ENCODE measurements around the gene STUM.

Gene STUM

DNA sequence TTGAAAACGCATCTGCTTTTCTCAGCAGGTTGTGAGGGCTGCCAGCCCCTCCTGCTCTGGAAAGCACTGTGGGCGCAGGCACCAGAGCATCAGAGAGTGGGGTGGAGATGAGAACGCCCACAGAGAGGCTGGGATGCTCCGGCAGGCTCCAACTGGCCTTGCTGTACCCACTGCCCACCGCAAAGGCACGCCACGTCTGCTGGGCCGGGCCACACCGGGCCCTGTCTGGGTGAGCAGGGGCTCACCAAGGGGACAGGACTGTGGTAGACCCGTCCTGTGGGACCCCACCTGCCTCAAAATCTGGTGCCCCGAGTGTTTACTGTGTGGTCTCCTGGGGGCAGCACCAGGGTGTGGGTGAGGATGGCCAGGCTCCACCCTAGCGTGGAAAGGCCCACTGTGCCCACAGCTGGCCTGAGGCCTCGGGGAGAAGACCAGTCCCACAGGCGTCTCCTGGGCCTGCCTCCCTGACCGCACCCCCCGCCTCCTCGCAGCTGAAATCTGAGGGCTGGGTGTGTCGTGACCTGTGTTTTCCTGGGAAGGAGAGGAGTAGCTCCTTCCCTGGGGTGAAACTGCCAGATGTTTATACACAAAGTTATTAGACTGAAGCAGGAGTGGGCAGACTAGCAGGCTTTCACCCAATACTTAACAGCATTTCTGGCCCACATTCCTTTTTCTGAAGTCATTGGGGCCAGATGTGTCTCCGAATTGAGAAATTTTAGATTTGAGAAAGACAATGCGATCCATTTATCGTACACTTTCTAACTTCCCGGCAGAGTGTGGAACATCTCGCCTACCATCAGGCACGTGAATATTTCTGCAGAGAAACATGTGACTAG is 53.8 kb downstream of the STUM start:
- peak overlapping the region; percentile 68 for H2AFZ ChIP-seq (ENCODE audit: low read length)

DNA sequence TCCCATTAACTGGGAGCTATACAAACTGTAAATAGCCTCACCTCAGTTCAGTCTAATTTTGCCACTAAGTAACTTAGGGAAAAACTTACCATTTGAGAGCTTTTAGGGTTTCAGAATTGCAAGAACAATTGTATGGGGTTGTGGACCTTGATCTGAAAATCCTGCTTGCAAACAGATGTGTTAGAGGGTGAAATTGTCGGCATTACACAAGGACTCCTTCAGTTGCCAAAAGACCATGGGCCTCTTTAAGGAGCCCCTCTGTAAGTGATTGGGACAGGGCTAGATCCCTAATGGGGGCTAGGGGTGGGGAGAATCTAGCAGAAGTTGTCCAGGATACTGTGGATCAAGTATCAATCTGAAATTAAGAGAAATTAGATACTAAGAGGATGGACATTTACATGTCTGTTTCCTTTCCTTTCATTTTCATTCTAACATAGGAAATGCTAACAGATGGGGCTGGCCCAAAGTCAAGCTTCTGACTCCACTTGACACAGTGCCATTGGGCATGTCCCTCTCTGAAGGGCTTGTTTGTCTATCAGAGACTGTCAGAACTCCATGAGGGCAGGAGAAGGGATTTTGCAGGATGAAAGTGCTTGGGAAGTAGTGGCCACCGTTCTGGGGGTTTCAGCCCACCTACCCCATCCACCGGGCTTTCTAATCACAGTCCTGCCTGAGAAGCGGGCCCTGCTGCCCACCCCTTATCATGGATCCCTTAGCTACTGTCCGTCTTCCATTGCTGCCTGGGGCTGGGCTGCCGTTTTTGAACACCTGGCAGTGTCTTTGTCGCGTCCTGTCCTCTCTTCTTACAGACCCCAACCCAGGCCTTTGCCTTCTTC is 54.7 kb downstream of the STUM start:
- Histone ChIP-seq H3F3A (ENCODE audit: insufficient read depth, low read length) (no peaks in the 10 kb centered on the region), H3K4me3 (ENCODE audit: low read length) (peak overlapping the region; percentile 38), H3K36me3 (replicated peaks; ENCODE audit: insufficient read depth, low read length) (no peaks in the 10 kb centered on the region), H4K20me1 (ENCODE audit: insufficient read depth, low read length) (no peaks in the 10 kb centered on the region), H3K9ac (ENCODE audit: low read length) (no peak overlapping the region; the same call in 1 of the 2 replicates), H3K27ac (ENCODE audit: low read length) (no peak overlapping the region), H2AFZ (ENCODE audit: low read length) (peak overlapping the region; percentile 68), H3K27me3 (replicated peaks; ENCODE audit: insufficient read depth, low read length) (no peaks in the 10 kb centered on the region), H3K4me1 (ENCODE audit: low read length) (peaks cover 4% of the 10 kb centered on the region; the same call in 1 of the 2 replicates), H3K9me2 (replicated peaks; ENCODE audit: insufficient read depth, low read length) (no peaks in the 10 kb centered on the region), H3K9me3 (replicated peaks; ENCODE audit: insufficient read depth, low read length) (no peaks in the 10 kb centered on the region), H3K4me2 (ENCODE audit: low read depth, low read length) (peak overlapping the region; percentile 60), H3K79me2 (ENCODE audit: low read length) (no peaks in the 10 kb centered on the region)
- TF ChIP-seq CTCF (IDR thresholded peaks at IDR 0.05; ENCODE audit: low read length): no peak
- no peak for TF ChIP-seq EZH2phosphoT487 (IDR thresholded peaks at IDR 0.05; ENCODE audit: low read length)
- no peak for TF ChIP-seq EZH2 (optimal IDR thresholded peaks at IDR 0.05; ENCODE audit: low read depth, low read length)
- DNase-seq: peak; percentile 28

More for the DNA sequence above, 53.8 kb downstream of the STUM start:
- Histone ChIP-seq H3K27me3 (replicated peaks; ENCODE audit: insufficient read depth, low read length) (no peaks in the 10 kb centered on the region), H3K4me3 (ENCODE audit: low read length) (peak overlapping the region; percentile 38), H3K9me2 (replicated peaks; ENCODE audit: insufficient read depth, low read length) (no peaks in the 10 kb centered on the region), H3F3A (ENCODE audit: insufficient read depth, low read length) (no peaks in the 10 kb centered on the region), H3K79me2 (ENCODE audit: low read length) (no peaks in the 10 kb centered on the region), H3K9ac (ENCODE audit: low read length) (no peak overlapping the region; the same call in 1 of the 2 replicates), H3K9me3 (replicated peaks; ENCODE audit: insufficient read depth, low read length) (no peaks in the 10 kb centered on the region), H3K36me3 (replicated peaks; ENCODE audit: insufficient read depth, low read length) (no peaks in the 10 kb centered on the region), H3K4me2 (ENCODE audit: low read depth, low read length) (peak overlapping the region; percentile 60), H3K27ac (ENCODE audit: low read length) (no peak overlapping the region), H3K4me1 (ENCODE audit: low read length) (peaks cover 4% of the 10 kb centered on the region; the same call in 1 of the 2 replicates), H4K20me1 (ENCODE audit: insufficient read depth, low read length) (no peaks in the 10 kb centered on the region)
- TF ChIP-seq EZH2 (optimal IDR thresholded peaks at IDR 0.05; ENCODE audit: low read depth, low read length) (no peak), CTCF (IDR thresholded peaks at IDR 0.05; ENCODE audit: low read length) (no peak)
- DNase-seq: no peak

DNA sequence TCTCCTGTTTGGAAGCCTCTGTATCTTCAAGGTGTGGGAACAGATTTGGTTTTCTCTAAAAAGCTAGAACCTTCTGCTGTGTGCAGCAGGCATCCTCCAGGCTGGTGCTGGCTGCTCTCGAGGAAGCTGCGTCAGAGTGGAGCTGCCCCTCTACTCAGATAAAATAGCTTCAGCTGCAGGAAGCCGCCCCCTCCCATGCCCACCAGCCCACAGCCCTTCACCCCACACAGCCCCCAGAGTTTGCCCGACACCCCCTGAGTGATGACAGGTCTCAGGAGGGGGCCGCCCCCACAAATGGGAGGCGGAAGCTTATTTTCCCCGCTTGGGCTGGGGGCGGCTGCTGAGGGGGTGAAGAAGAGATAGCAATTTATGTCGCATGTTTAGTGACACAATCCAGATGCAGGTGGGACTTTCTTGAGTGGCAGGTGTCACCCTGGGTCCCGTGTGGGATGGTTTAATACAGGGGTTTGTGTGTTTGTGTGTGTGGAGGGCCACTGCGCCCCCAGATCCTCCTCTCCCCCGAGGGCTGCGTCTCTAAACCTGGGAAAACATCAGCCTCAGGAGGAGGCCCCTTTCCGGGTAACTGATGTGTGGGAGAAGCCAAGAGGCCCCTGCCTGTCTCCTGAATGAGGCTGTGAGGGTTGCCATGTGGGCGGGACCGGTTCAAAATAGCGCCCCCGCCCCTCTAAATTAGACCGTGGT is 55.4 kb downstream of the STUM start:
- Histone ChIP-seq H4K20me1 (ENCODE audit: insufficient read depth, low read length) (no peaks in the 10 kb centered on the region), H3K9ac (ENCODE audit: low read length) (no peak overlapping the region), H3K36me3 (replicated peaks; ENCODE audit: insufficient read depth, low read length) (no peaks in the 10 kb centered on the region), H3F3A (ENCODE audit: insufficient read depth, low read length) (no peaks in the 10 kb centered on the region), H3K27me3 (replicated peaks; ENCODE audit: insufficient read depth, low read length) (no peaks in the 10 kb centered on the region), H3K79me2 (ENCODE audit: low read length) (no peaks in the 10 kb centered on the region), H3K4me1 (ENCODE audit: low read length) (peaks cover 4% of the 10 kb centered on the region; the same call in 1 of the 2 replicates), H3K4me2 (ENCODE audit: low read depth, low read length) (no peak overlapping the region), H3K9me2 (replicated peaks; ENCODE audit: insufficient read depth, low read length) (no peaks in the 10 kb centered on the region), H3K4me3 (ENCODE audit: low read length) (no peak overlapping the region), H3K9me3 (replicated peaks; ENCODE audit: insufficient read depth, low read length) (no peaks in the 10 kb centered on the region), H2AFZ (ENCODE audit: low read length) (no peak overlapping the region), H3K27ac (ENCODE audit: low read length) (no peak overlapping the region)
- TF ChIP-seq EZH2 (optimal IDR thresholded peaks at IDR 0.05; ENCODE audit: low read depth, low read length): no peak
- TF ChIP-seq EZH2phosphoT487 (IDR thresholded peaks at IDR 0.05; ENCODE audit: low read length): no peak
- no peak for TF ChIP-seq CTCF (IDR thresholded peaks at IDR 0.05; ENCODE audit: low read length)
- no peak for DNase-seq
